Activated CD4-positive, alpha-beta T cell treated with anti-CD3 and anti-CD28 coated beads for 36 hours (primary cell): Measurements from ENCODE around the gene GPR107. TPM values are rescaled to one million over a fixed set of nuclear protein-coding genes. Genes with fewer than 3 reads are reported as not detected.

Experiments used
- ATAC-seq: fragments of 200-7000 bp; cut with Tn5 transposase; one replicate; pipeline ENCODE4 v1.10.0; 2021; ENCODE audit warnings: mild to moderate bottlenecking, moderate library complexity
- CTCF ChIA-PET: fragments of 350-600 bp; sonication (Branson Sonifier 250); formaldehyde crosslinking; loops from one replicate; lab custom pipeline; 2021; ENCODE audit warnings: antibody characterized with exemption; lab: Charles Lee
- POLR2A ChIA-PET: fragments of 350-600 bp; sonication (Branson Sonifier 250); formaldehyde crosslinking; loops from one replicate; lab custom pipeline; 2021; ENCODE audit warnings: antibody characterized with exemption, inconsistent platforms; lab: Charles Lee
- DNase-seq: peaks from one replicate; pipeline ENCODE4 v3.0.0-alpha.2; 2020
- H3K27ac Mint-ChIP-seq: one replicate; pipeline ENCODE4 v1.8.0; 2021; ENCODE audit warnings: mixed read lengths
- H3K27me3 Mint-ChIP-seq: one replicate; pipeline ENCODE4 v1.8.0; 2021; ENCODE audit warnings: mixed read lengths
- H3K36me3 Mint-ChIP-seq: one replicate; pipeline ENCODE4 v1.8.0; 2021; ENCODE audit warnings: low read depth, mixed read lengths
- H3K4me1 Mint-ChIP-seq: one replicate; pipeline ENCODE4 v1.8.0; 2021; ENCODE audit warnings: mixed read lengths
- H3K4me3 Mint-ChIP-seq: one replicate; pipeline ENCODE4 v1.8.0; 2021; ENCODE audit warnings: mild to moderate bottlenecking, moderate library complexity, mixed read lengths
- H3K9me3 Mint-ChIP-seq: one replicate; pipeline ENCODE4 v1.8.0; 2021; ENCODE audit warnings: low read depth, mixed read lengths
- intact Hi-C, 2 experiments: fragments of 100-400 bp; cut with DNase I in 1 of 2; cut with micrococcal nuclease in 1 of 2; formaldehyde crosslinking; loops; one replicate each; pipeline versions ENCODE4 v1.14.2 to v1.15.1; 2022 to 2024; cut with DNase I, micrococcal nuclease
- total RNA-seq, 2 experiments: library from RNA; stranded (reverse); gene quantifications; one replicate each; pipeline ENCODE4 v1.2.3, GENCODE V29; 2021

Gene GPR107
- total RNA-seq, 2 experiments from 2014 or later, result 17.7 to 19.7 TPM

- ATAC-seq, result no peak
- no peaks in the 10 kb centered on the region for H3K27me3 Mint-ChIP-seq
- peaks cover 4% of the 10 kb centered on the region for H3K4me1 Mint-ChIP-seq
- H3K27ac Mint-ChIP-seq, result no peak overlapping the region
- no peak overlapping the region for H3K4me3 Mint-ChIP-seq
- no peaks in the 10 kb centered on the region for H3K36me3 Mint-ChIP-seq
- DNase-seq, result no peak
- H3K9me3 Mint-ChIP-seq, result no peaks in the 10 kb centered on the region
- intact Hi-C loops, result no loop called here
- CTCF ChIA-PET, result no interaction called here
- POLR2A ChIA-PET, result no interaction called here
Measured at GRCh38 chr9:130155647-130156046, 101.9 kb downstream of the GPR107 start.

GRCh38 chr9:130156672-130157071 lies 103.0 kb downstream of the GPR107 start:
- intact Hi-C loops, result no loop called here
- Mint-ChIP-seq H3K4me3 (no peak overlapping the region), H3K9me3 (no peaks in the 10 kb centered on the region), H3K4me1 (peaks cover 5% of the 10 kb centered on the region), H3K36me3 (no peaks in the 10 kb centered on the region), H3K27me3 (no peaks in the 10 kb centered on the region), H3K27ac (no peak overlapping the region)
- POLR2A ChIA-PET, result no interaction called here
- DNase-seq (no peak), ATAC-seq (no peak)
- CTCF ChIA-PET, result no interaction called here

GRCh38 chr9:130157079-130157478 lies 103.4 kb downstream of the GPR107 start:
- intact Hi-C loops, result no loop called here
- no peaks in the 10 kb centered on the region for H3K9me3 Mint-ChIP-seq
- no peak overlapping the region for H3K4me3 Mint-ChIP-seq
- peaks cover 5% of the 10 kb centered on the region for H3K4me1 Mint-ChIP-seq
- ChIA-PET CTCF (no interaction called here), POLR2A (interaction anchor here (0.6 kb wide), 1 partner anchor 211 kb away, joined by 4 read pairs; no protein-coding TSS in a partner anchor)
- no peaks in the 10 kb centered on the region for H3K36me3 Mint-ChIP-seq
- ATAC-seq (no peak), DNase-seq (no peak)
- no peak overlapping the region for H3K27ac Mint-ChIP-seq
- no peaks in the 10 kb centered on the region for H3K27me3 Mint-ChIP-seq

GRCh38 chr9:130158001-130158400 lies 104.3 kb downstream of the GPR107 start:
- H3K27ac Mint-ChIP-seq, result no peak overlapping the region

GRCh38 chr9:130159057-130159456 lies 105.4 kb downstream of the GPR107 start:
- Mint-ChIP-seq H3K4me3 (no peak overlapping the region), H3K9me3 (no peaks in the 10 kb centered on the region), H3K4me1 (peaks cover 5% of the 10 kb centered on the region), H3K27ac (no peak overlapping the region), H3K27me3 (no peaks in the 10 kb centered on the region), H3K36me3 (no peaks in the 10 kb centered on the region)
- ATAC-seq (no peak), DNase-seq (no peak)
- POLR2A ChIA-PET, result no interaction called here
- CTCF ChIA-PET, result no interaction called here
- intact Hi-C loops, result no loop called here

More at GRCh38 chr9:130158001-130158400, 104.3 kb downstream of the GPR107 start:
- Mint-ChIP-seq H3K4me1 (peaks cover 5% of the 10 kb centered on the region), H3K4me3 (no peak overlapping the region), H3K27me3 (no peaks in the 10 kb centered on the region), H3K36me3 (no peaks in the 10 kb centered on the region), H3K9me3 (no peaks in the 10 kb centered on the region)
- ATAC-seq, result no peak
- DNase-seq, result no peak
- POLR2A ChIA-PET, result no interaction called here
- intact Hi-C loops, result no loop called here
- CTCF ChIA-PET, result no interaction called here

- ATAC-seq, result peak; percentile 83
- H3K27me3 Mint-ChIP-seq, result no peaks in the 10 kb centered on the region
Measured at GRCh38 chr9:130159915-130160670, 106.4 kb downstream of the GPR107 start.

GRCh38 chr9:130160862-130161470 lies 107.3 kb downstream of the GPR107 start:
- intact Hi-C loops, result no loop called here
- POLR2A ChIA-PET, result no interaction called here
- Mint-ChIP-seq H3K27me3 (no peaks in the 10 kb centered on the region), H3K4me1 (peaks cover 5% of the 10 kb centered on the region), H3K4me3 (no peak overlapping the region), H3K36me3 (no peaks in the 10 kb centered on the region), H3K27ac (no peak overlapping the region), H3K9me3 (no peaks in the 10 kb centered on the region)
- DNase-seq, result no peak
- no peak for ATAC-seq
- CTCF ChIA-PET, result no interaction called here

More at GRCh38 chr9:130159915-130160670, 106.4 kb downstream of the GPR107 start:
- Mint-ChIP-seq H3K36me3 (no peaks in the 10 kb centered on the region), H3K4me3 (no peak overlapping the region), H3K4me1 (peaks cover 5% of the 10 kb centered on the region), H3K27ac (peak overlapping the region; percentile 6), H3K9me3 (no peaks in the 10 kb centered on the region)
- ChIA-PET POLR2A (no interaction called here), CTCF (interaction anchor here (0.6 kb wide), 1 partner anchor 56 kb away, joined by 3 read pairs; no protein-coding TSS in a partner anchor)
- intact Hi-C loops, result no loop called here
- no peak for DNase-seq

- no peak for ATAC-seq
- ChIA-PET CTCF (interaction anchor here (0.7 kb wide), 1 partner anchor 11 kb away, joined by 3 read pairs; no protein-coding TSS in a partner anchor), POLR2A (interaction anchor here (0.7 kb wide), 1 partner anchor 288 kb away, joined by 3 read pairs; no protein-coding TSS in a partner anchor)
- intact Hi-C loops, result no loop called here
- Mint-ChIP-seq H3K27me3 (no peaks in the 10 kb centered on the region), H3K4me1 (peaks cover 9% of the 10 kb centered on the region), H3K36me3 (no peaks in the 10 kb centered on the region), H3K27ac (no peak overlapping the region), H3K9me3 (no peaks in the 10 kb centered on the region), H3K4me3 (no peak overlapping the region)
- no peak for DNase-seq
Measured at GRCh38 chr9:130165579-130165978, 111.9 kb downstream of the GPR107 start.

- H3K27me3 Mint-ChIP-seq, result peaks cover 3% of the 10 kb centered on the region
- CTCF ChIA-PET, result interaction anchor here (0.8 kb wide), 1 partner anchor 19 kb away, joined by 4 read pairs; no protein-coding TSS in a partner anchor
- H3K36me3 Mint-ChIP-seq, result no peaks in the 10 kb centered on the region
- H3K4me3 Mint-ChIP-seq, result no peak overlapping the region
- no peak overlapping the region for H3K27ac Mint-ChIP-seq
- DNase-seq (no peak), ATAC-seq (no peak)
- no peaks in the 10 kb centered on the region for H3K9me3 Mint-ChIP-seq
- peaks cover 7% of the 10 kb centered on the region for H3K4me1 Mint-ChIP-seq
- intact Hi-C loops, result no loop called here
- POLR2A ChIA-PET, result no interaction called here
Measured at GRCh38 chr9:130166399-130166798, 112.7 kb downstream of the GPR107 start.

GRCh38 chr9:130167927-130168326 lies 114.2 kb downstream of the GPR107 start:
- Mint-ChIP-seq H3K27ac (no peak overlapping the region), H3K27me3 (peaks cover 3% of the 10 kb centered on the region), H3K4me3 (no peak overlapping the region), H3K9me3 (no peaks in the 10 kb centered on the region), H3K4me1 (peaks cover 7% of the 10 kb centered on the region), H3K36me3 (no peaks in the 10 kb centered on the region)
- DNase-seq (no peak), ATAC-seq (no peak)
- ChIA-PET POLR2A (no interaction called here), CTCF (interaction anchor here (0.7 kb wide), 1 partner anchor 563 kb away, joined by 4 read pairs; no protein-coding TSS in a partner anchor)
- intact Hi-C loops, result no loop called here

GRCh38 chr9:130171226-130172148 lies 117.8 kb downstream of the GPR107 start:
- peaks cover 13% of the 10 kb centered on the region for H3K27me3 Mint-ChIP-seq
- intact Hi-C loops, result loop anchor here (1.0 to 5.0 kb wide), 5 partner anchors 31 to 71 kb away; no protein-coding TSS in a partner anchor
- H3K4me1 Mint-ChIP-seq, result peaks cover 7% of the 10 kb centered on the region
- H3K27ac Mint-ChIP-seq, result peak overlapping the region; percentile 38
- POLR2A ChIA-PET, result no interaction called here
- H3K36me3 Mint-ChIP-seq, result peaks cover 3% of the 10 kb centered on the region
- H3K4me3 Mint-ChIP-seq, result peak overlapping the region; percentile 51
- H3K9me3 Mint-ChIP-seq, result no peaks in the 10 kb centered on the region
- no peak for DNase-seq
- ATAC-seq, result peak; percentile 10
- CTCF ChIA-PET, result no interaction called here
